IMR-90 (cell line): ENCODE measurements around the gene DPM1. TPM values are rescaled to one million over a fixed set of nuclear protein-coding genes. Genes with fewer than 3 reads are reported as not detected.

ENCODE experiments used
- ATAC-seq: fragments of 200-7000 bp; cut with Tn5 transposase; 2 replicates; pipeline ENCODE4 v1.9.1; 2020; ENCODE audit warnings: low read depth, mild to moderate bottlenecking, moderate library complexity
- BruUV-seq: library from RNA; stranded (reverse); fragments of 400-500 nt; replicated peaks from 2 replicates; lab custom pipeline; 2021; lab: Mats Ljungman, UMichigan
- CTCF ChIA-PET: fragments of 300-600 bp; formaldehyde crosslinking; extraction: SDS; loops from one replicate; lab custom pipeline; 2021; ENCODE audit warnings: antibody characterized with exemption; lab: Yijun Ruan, JAX
- POLR2A ChIA-PET: fragments of 300-600 bp; sonication (Branson Sonifier 250); formaldehyde crosslinking; loops from one replicate; lab custom pipeline; 2022; ENCODE audit warnings: antibody characterized with exemption; ENCODE audit not compliant: unreplicated experiment; lab: Charles Lee
- DNase-seq: peaks from one replicate; pipeline ENCODE4 v3.0.0; 2013
- H2AFZ ChIP-seq: replicated peaks from 2 replicates; pipeline ENCODE3; 2013; ENCODE audit warnings: low read length, mild to moderate bottlenecking; ENCODE audit not compliant: poor library complexity
- H2AK5ac ChIP-seq: 2 replicates; pipeline ENCODE4 v1.6.1; 2013; ENCODE audit warnings: low read depth, low read length, inconsistent platforms
- H2AK9ac ChIP-seq: replicated peaks from 2 replicates; pipeline ENCODE3; 2013; ENCODE audit warnings: mild to moderate bottlenecking, low read depth, low read length, moderate library complexity; ENCODE audit not compliant: poor library complexity
- H2BK120ac ChIP-seq: 2 replicates; pipeline ENCODE4 v1.6.1; 2013; ENCODE audit warnings: low read depth, low read length, inconsistent platforms
- H2BK15ac ChIP-seq: 3 replicates; pipeline ENCODE4 v1.6.1; 2013; ENCODE audit warnings: low read depth, low read length, inconsistent platforms
- H2BK20ac ChIP-seq: 2 replicates; pipeline ENCODE4 v1.6.1; 2013; ENCODE audit warnings: low read depth, mild to moderate bottlenecking, inconsistent platforms, low read length, moderate library complexity
- H2BK5ac ChIP-seq: 2 replicates; pipeline ENCODE4 v1.6.1; 2013; ENCODE audit warnings: mild to moderate bottlenecking, low read depth, low read length, inconsistent platforms; ENCODE audit not compliant: poor library complexity, severe bottlenecking
- H3K14ac ChIP-seq: replicated peaks from 2 replicates; pipeline ENCODE4 v1.6.1; 2013; ENCODE audit warnings: low read depth, low read length, inconsistent platforms
- H3K18ac ChIP-seq: 2 replicates; pipeline ENCODE4 v1.6.1; 2013; ENCODE audit warnings: low read depth, low read length, control low read depth
- H3K23ac ChIP-seq: 2 replicates; pipeline ENCODE4 v1.6.1; 2013; ENCODE audit warnings: low read depth, low read length, inconsistent platforms
- H3K27ac ChIP-seq: 2 replicates; pipeline ENCODE4 v1.5.1; 2013; ENCODE audit warnings: mild to moderate bottlenecking, control low read depth, low read length; ENCODE audit not compliant: insufficient read depth
- H3K27me3 ChIP-seq: 2 replicates; pipeline ENCODE4 v1.6.1; 2013; ENCODE audit warnings: low read length; ENCODE audit not compliant: control insufficient read depth, insufficient read depth
- H3K36me3 ChIP-seq: 2 replicates; pipeline ENCODE4 v1.6.1; 2013; ENCODE audit warnings: low read length, mixed read lengths; ENCODE audit not compliant: control insufficient read depth, insufficient read depth
- H3K4ac ChIP-seq: 2 replicates; pipeline ENCODE4 v1.6.1; 2013; ENCODE audit warnings: low read depth, low read length, inconsistent platforms
- H3K4me1 ChIP-seq: 2 replicates; pipeline ENCODE4 v1.6.1; 2013; ENCODE audit warnings: low read length, mixed read lengths; ENCODE audit not compliant: control insufficient read depth, insufficient read depth
- H3K4me2 ChIP-seq: 2 replicates; pipeline ENCODE4 v1.6.1; 2013; ENCODE audit warnings: low read depth, mild to moderate bottlenecking, control low read depth, low read length, moderate library complexity
- H3K4me3 ChIP-seq: 2 replicates; pipeline ENCODE4 v1.5.1; 2013; ENCODE audit warnings: low read depth, mild to moderate bottlenecking, control low read depth, low read length, moderate library complexity; ENCODE audit not compliant: insufficient read depth
- H3K56ac ChIP-seq: 2 replicates; pipeline ENCODE4 v1.6.1; 2013; ENCODE audit warnings: low read length, inconsistent platforms; ENCODE audit not compliant: insufficient read depth; ENCODE audit errors: extremely low read depth
- H3K79me1 ChIP-seq, 2 experiments: 2 replicates each; pipeline ENCODE4 v1.6.1; 2013; ENCODE audit warnings: low read length in 2 of 2, inconsistent platforms in 1 of 2, low read depth in 1 of 2
- H3K9ac ChIP-seq: 2 replicates; pipeline ENCODE4 v1.6.1; 2013; ENCODE audit warnings: low read depth, low read length, control low read depth
- H3K9me1 ChIP-seq: 2 replicates; pipeline ENCODE4 v1.6.1; 2013; ENCODE audit warnings: low read length, inconsistent platforms; ENCODE audit not compliant: insufficient read depth
- H3K9me3 ChIP-seq: 2 replicates; pipeline ENCODE4 v1.6.1; 2013; ENCODE audit warnings: low read length; ENCODE audit not compliant: control insufficient read depth, insufficient read depth
- H4K20me1 ChIP-seq: 2 replicates; pipeline ENCODE4 v1.6.1; 2013; ENCODE audit warnings: low read length, inconsistent platforms; ENCODE audit not compliant: insufficient read depth
- H4K5ac ChIP-seq: 2 replicates; pipeline ENCODE4 v1.6.1; 2013; ENCODE audit warnings: mild to moderate bottlenecking, low read depth, low read length, control low read depth
- H4K8ac ChIP-seq, 2 experiments: 2 replicates each; pipeline ENCODE4 v1.6.1; 2013; ENCODE audit warnings: low read depth in 2 of 2, low read length in 2 of 2, control low read depth in 1 of 2, inconsistent platforms in 1 of 2
- H4K91ac ChIP-seq: 2 replicates; pipeline ENCODE4 v1.6.1; 2013; ENCODE audit warnings: low read depth, low read length, inconsistent platforms; ENCODE audit not compliant: insufficient read depth
- CEBPB ChIP-seq: IDR thresholded peaks from 2 replicates; pipeline ENCODE4 v1.6.1; 2012; ENCODE audit warnings: low read depth, low read length, improper control_type of control experiment
- FOS ChIP-seq: fragments of 150-350 bp; IDR thresholded peaks from 2 replicates; pipeline ENCODE4 v1.6.1; 2016; ENCODE audit warnings: low read depth, low read length
- NFE2L2 ChIP-seq: fragments of 150-350 bp; IDR thresholded peaks from 2 replicates; pipeline ENCODE4 v1.6.1; 2016; ENCODE audit warnings: low read depth, mild to moderate bottlenecking, low read length
- WGBS, 2 experiments: methylation state at CpG; one replicate each; pipeline versions ENCODE4 v1.1.5 to v1.1.7; 2013; ENCODE audit warnings: missing lambda C conversion rate in 2 of 2; ENCODE audit not compliant: insufficient read length in 1 of 2; ENCODE audit errors: extremely low coverage in 2 of 2; 5-methylcytosine and 5-hydroxymethylcytosine counted together
- dilution Hi-C: fragments of 300-500 bp; cut with HindIII; formaldehyde crosslinking; loops from one replicate; pipeline ENCODE4 v1.14.3; 2018; ENCODE audit warnings: low sequenced_read_pairs; ENCODE audit not compliant: unreplicated experiment
- in situ Hi-C: fragments of 300-500 bp; cut with MboI; formaldehyde crosslinking; loops from 3 replicates; pipeline ENCODE4 v1.14.3; 2019; ENCODE audit warnings: low sequenced_read_pairs, inconsistent platforms, mixed read lengths
- intact Hi-C: fragments of 100-400 bp; cut with micrococcal nuclease; formaldehyde crosslinking; loops from 2 replicates; pipeline ENCODE4 v1.10.0; 2022
- polyA plus RNA-seq, 3 experiments: library from polyadenylated mRNA; depleted of rRNA; stranded (reverse); fragments of >200 nt; gene quantifications; 2 replicates each; pipeline ENCODE4 v1.2.3, GENCODE V29; 2012; ENCODE audit warnings: low replicate concordance in 1 of 3
- total RNA-seq: library from RNA; depleted of rRNA; stranded (reverse); fragments of >200 nt; gene quantifications from 2 replicates; pipeline ENCODE4 v1.2.3, GENCODE V29; 2012
- TF ChIP-seq, protein P1 (sequence below): fragments of 150-350 bp; IDR thresholded peaks from 2 replicates; pipeline ENCODE4 v1.6.1; 2017; ENCODE audit warnings: mild to moderate bottlenecking, antibody characterized with exemption, low read length, low read depth

The DPM1 gene
- total and polyA plus RNA-seq, 2 of the 4 experiments (the other 2 are of a cell fraction), result 59.1 to 89.1 TPM

GRCh38 chr20:50999355-50999754 is 41.0 kb upstream of the DPM1 start:
- Histone ChIP-seq H3K36me3 (peaks cover 10% of the 10 kb centered on the region), H2AK5ac (no peak overlapping the region), H2AFZ (no peak overlapping the region), H4K5ac (no peak overlapping the region), H3K18ac (no peak overlapping the region), H3K27ac (no peak overlapping the region), H3K4me3 (no peak overlapping the region), H3K4ac (no peak overlapping the region), H2AK9ac (no peak overlapping the region), H3K23ac (no peak overlapping the region), H3K14ac (no peak overlapping the region), H2BK5ac (no peak overlapping the region), H2BK15ac (no peak overlapping the region), H4K91ac (no peak overlapping the region), H3K4me2 (no peak overlapping the region), H4K20me1 (no peaks in the 10 kb centered on the region; the same call in 1 of the 2 replicates), H3K9ac (no peak overlapping the region), H3K9me3 (no peaks in the 10 kb centered on the region), H2BK120ac (no peak overlapping the region), H3K9me1 (peaks cover 14% of the 10 kb centered on the region; the same call in 1 of the 2 replicates), H3K4me1 (peaks cover 3% of the 10 kb centered on the region; the same call in 1 of the 2 replicates), H3K79me1 (no peaks in the 10 kb centered on the region), H3K56ac (no peak overlapping the region), H3K27me3 (no peaks in the 10 kb centered on the region), H4K8ac (no peak overlapping the region), H2BK20ac (no peak overlapping the region)
- no peak for DNase-seq
- no peak for TF ChIP-seq CEBPB
- TF ChIP-seq, protein P1, sequence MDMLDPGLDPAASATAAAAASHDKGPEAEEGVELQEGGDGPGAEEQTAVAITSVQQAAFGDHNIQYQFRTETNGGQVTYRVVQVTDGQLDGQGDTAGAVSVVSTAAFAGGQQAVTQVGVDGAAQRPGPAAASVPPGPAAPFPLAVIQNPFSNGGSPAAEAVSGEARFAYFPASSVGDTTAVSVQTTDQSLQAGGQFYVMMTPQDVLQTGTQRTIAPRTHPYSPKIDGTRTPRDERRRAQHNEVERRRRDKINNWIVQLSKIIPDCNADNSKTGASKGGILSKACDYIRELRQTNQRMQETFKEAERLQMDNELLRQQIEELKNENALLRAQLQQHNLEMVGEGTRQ, result no peak
- TF ChIP-seq NFE2L2, result no peak
- no peak for TF ChIP-seq FOS
- WGBS, 2 experiments, result 91% methylated on average over 4 of the region's 4 CpGs; no CpG with 5 or more reads in 1 of the 2 experiments
- POLR2A ChIA-PET, result no interaction called here
- intact Hi-C loops, result no loop called here
- BruUV-seq, result no TSS peak
- ATAC-seq, result no peak
- CTCF ChIA-PET, result no interaction called here
- dilution Hi-C loops, result no loop called here
- in situ Hi-C loops, result loop anchor here (25.0 kb wide), 2 partner anchors 763 to 1088 kb away; partner anchors contain the start of gene ATP9A
